HG03045 (cell line): ENCODE measurements around the gene HNRNPC.
"Not testable (repeated sequence)": the region's sequence is repeated elsewhere in the genome, so short reads cannot be mapped to it uniquely, and the experiment has no call there.

Source experiments
- ATAC-seq: cut with Tn5 transposase; IDR thresholded peaks from one replicate; pipeline ENCODE4 v1.9.1; 2021; ENCODE audit warnings: mild to moderate bottlenecking, moderate library complexity; ENCODE audit not compliant: unreplicated experiment

The HNRNPC gene

DNA sequence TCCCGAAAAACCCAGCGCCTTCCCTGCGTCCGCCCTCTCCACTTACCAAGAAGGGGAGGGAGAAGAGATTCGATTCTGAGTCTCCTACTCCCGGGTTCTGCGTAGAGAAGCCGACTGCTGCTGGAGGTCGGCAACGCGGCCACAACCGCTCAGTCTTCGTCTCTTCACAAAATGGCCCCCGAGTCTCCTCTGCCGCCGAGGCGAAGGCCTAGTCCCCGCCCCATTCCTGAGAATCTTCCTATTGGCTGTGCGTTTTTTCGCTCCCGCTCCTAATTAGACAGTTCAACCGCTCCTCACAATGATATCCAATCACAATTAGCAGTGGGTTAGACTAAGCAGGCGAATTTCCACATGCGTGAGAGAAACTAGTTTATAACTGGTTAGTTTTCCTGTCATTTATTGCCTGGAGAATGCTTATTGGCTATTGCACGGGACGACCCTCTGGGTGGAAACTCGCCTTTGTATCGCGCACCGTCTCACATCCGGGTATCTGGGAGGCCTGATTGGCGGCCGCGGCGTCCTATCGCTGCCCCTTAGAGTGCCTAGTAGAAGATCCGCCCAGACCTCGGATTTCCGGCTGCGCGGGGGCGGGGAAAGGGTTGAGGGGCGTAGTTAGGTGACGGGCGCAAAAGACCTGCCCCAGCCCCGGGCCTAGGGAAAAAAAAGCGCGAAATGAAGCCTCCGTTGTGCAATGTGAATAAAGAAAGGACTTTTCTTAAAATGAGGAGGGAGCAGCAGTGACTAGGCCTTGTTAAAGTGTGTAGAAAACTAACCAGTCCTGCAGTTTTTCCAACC, at the start of gene HNRNPC:
Gene HNRNPC (minus strand): TSS at position 191 of the 795 bp plus-strand sequence. CDS start 35,249 bp downstream, outside the sequence.
- peak; percentile 92 for ATAC-seq

GRCh38 chr14:21317398-21317797, 48.2 kb upstream of the HNRNPC start:
- no peak for ATAC-seq

- no peak for ATAC-seq
Observed at GRCh38 chr14:21313512-21313911, 44.3 kb upstream of the HNRNPC start.

- ATAC-seq = no peak
Observed at GRCh38 chr14:21311614-21312013, 42.4 kb upstream of the HNRNPC start.

- ATAC-seq = no peak
Observed at GRCh38 chr14:21309956-21310355, 40.7 kb upstream of the HNRNPC start.

GRCh38 chr14:21309238-21309636, 40.0 kb upstream of the HNRNPC start:
- no peak for ATAC-seq

DNA sequence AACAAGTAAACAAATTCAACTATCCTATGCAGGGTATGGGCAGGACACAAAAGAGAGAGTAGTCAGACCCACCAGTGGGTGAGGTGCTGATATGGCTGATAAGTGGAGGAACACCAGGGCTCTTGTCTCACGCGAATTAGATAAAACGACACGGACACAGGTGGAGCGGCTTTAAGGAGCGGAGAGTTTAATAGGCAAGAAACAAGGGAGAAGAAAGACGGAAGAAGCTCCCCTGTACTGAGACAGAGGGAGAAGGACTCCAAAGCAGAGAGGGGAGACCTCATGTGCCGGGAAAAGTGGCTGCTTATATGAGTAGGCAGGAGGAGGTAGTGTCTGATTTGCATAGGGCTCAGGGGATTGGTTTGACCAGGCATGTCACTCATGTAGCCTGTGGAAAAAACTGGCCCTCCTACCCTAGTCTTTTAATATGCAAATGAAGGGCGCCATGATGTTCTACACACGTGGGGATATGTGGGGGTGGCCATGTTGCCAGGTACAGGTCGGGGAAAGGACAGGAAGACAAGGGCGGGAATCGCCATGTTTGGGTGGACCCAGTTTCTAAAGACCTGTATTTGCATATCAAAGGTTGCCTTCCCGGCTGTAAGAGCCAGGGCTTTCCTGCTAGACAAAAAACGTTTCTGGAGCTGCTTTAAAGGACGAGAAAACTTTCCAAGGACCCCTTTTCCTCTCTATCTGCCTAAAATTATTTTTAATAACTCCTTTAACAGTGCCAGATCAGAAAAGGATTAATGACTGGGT, 39.4 kb upstream of the HNRNPC start:
- peak; percentile 83 for ATAC-seq

- ATAC-seq = peak; percentile 29
Observed at GRCh38 chr14:21308132-21308478, 38.9 kb upstream of the HNRNPC start.

DNA sequence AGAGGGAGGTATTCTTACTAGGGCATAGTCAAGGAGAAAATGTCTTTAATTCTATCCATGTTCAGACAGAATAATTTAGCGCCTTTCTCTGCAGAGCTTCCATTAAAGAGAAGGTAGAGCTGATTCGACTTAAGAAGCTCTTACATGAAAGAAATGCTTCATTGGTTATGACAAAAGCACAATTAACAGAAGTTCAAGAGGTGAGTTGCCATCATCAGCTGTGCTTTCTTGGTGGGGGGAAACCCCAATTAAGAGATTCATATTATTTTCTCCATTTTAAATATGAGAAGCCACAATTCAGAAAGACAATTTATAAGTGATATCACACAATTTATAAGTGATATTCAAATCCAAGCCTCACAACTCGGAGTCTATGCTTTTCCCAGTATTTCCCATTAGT, 38.4 kb upstream of the HNRNPC start:
- no peak for ATAC-seq

DNA sequence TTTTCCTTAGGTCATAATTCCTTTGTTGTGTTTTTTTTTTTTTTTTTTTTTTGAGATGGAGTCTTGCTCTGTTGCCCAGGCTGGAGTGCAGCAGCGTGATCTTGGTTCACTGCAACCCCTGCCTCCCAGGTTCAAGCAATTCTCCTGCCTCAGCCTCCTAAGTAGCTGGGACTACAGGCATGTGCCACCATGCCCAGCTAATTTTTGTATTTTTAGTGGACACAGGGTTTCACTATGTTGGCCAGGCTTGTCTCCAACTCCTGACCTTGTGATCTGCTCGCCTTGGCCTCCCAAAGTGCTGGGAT, 33.5 kb upstream of the HNRNPC start:
- not testable (repeated sequence) for ATAC-seq

DNA sequence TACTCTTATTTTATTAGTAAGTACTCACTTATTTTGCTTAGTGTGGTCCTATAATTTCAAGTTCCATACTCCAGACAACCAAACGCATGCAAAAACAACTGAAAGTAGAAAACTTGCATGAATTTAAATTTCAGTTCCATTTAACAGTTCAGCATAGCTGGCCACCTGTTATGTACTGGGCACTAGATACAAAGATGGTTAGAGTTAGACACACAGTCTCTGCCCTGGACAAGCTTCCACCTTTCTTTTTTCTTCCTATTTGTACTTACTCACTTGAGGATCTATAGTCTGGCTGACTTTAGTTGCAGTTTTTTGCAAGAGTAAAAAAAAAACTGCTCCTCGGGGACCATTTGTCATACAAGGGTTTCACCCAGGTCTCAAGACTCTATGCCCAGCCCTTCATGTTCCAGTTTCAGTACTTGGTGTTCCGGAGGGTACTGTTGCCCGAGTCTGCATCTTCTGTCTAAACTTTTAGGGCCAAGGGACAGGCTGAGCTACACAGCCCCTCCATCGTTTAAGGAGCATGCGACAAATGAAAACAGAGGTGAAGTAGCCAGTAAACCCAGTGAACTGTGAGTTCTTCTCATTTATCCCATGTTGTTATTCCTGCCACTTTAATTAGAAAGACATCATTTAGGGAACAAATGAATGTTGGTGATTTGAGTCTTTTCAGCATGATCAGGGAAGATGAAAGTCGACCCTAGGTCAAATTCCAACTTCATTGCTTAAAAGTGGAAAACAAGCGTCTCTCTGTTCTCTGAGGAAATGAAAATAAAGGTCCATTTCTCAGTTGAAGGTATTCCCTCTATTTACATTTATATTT, 33.0 kb upstream of the HNRNPC start:
- ATAC-seq = no peak

GRCh38 chr14:21300892-21301291, 31.6 kb upstream of the HNRNPC start:
- ATAC-seq = no peak

DNA sequence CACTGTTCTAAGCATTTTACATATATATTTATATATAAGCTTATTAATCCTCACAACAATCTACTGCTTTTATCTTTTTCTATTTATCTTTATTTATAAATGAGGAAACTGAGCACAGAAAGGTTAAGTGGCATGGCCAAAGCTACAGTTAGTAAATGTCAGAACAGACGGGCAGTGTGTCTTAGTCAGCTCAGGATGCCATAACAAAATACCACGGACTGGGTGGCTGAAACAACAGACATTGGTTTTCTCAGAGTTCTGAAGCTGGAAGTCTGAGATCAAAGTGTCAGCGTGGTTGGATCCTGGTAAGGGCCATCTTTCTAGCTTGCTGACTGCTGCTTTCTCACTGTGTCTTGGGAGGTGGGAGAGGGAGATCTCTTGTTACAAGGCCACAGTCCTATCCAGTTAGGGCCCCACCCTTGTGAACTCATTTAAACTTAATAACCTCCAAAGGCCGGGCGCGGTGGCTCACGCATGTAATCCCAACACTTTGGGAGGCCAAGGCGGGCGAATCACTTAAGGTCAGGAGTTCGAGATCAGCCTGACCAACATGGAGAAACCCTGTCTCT, 30.4 kb upstream of the HNRNPC start:
- ATAC-seq = no peak

- no peak for ATAC-seq
Observed at GRCh38 chr14:21298358-21298757, 29.1 kb upstream of the HNRNPC start.

DNA sequence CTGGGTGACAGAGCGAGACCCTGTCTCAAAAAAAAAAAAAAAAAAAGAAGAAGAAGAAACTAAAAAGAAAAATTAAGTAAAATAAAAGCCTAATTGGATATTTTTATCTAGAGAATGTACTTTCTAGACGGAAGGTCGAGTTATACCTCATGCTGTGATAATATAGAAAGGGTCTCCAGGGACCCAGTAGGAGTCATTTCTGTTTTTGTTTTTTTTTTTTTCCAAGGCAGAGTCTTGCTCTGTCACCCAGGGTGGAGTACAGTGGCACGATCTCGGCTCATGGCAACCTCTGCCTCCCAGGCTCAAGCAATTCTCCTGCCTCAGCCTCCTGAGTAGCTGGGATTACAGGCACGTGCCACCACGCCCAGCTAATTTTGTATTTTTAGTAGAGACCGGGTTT, 24.8 kb upstream of the HNRNPC start:
- ATAC-seq = not testable (repeated sequence)

GRCh38 chr14:21287168-21287567, 17.9 kb upstream of the HNRNPC start:
- no peak for ATAC-seq

GRCh38 chr14:21286516-21286915, 17.3 kb upstream of the HNRNPC start:
- ATAC-seq = not testable (repeated sequence)

DNA sequence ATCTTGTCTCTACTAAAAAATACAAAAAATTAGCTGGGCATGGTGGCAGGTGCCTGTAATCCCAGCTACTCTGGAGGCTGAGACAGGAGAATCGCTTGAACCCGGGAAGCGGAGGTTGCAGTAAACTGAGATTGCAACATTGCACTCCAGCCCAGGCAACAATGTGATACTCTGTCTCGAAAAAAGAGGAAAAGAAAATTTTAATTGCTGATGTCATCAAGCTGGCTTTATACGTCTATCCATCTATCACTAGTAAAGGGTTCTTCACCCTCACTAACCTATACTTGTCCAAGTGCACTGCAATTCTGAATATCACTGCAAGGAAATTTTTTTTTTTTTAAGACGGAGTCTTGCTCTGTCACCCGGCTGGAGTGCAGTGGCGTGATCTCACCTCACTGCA, 12.7 kb upstream of the HNRNPC start:
- not testable (repeated sequence) for ATAC-seq

GRCh38 chr14:21279783-21280182, 10.5 kb upstream of the HNRNPC start, which contains the start of gene RPGRIP1:
Gene RPGRIP1, plus strand, starts transcription at chr14:21280083. Its CDS starts 7,894 bp downstream, at chr14:21287977.
- ATAC-seq = no peak

DNA sequence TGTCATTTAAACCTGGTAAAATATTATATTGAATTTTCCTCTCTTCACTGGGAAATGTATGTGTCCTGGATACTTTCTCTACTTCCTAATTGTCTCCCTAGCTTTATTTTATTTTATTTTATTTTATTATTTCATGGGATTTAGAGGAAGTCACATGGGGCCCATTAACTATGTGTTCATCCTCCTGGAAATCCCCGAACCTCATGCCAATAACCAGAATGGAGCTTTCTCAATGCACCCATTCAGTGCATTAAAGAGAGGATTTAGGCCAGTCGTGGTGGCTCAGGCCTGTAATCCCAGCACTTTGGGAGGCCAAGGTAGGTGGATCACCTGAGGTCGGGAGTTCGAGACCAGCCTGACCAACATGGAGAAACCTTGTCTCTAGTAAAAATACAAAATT, 9.4 kb upstream of the HNRNPC start:
- no peak for ATAC-seq

GRCh38 chr14:21275261-21275858, 6.1 kb upstream of the HNRNPC start:
- no peak for ATAC-seq
